B cell (primary cell): ENCODE results near the gene PARVG. TPM values are rescaled to one million over a fixed set of nuclear protein-coding genes. Genes with fewer than 3 reads are reported as not detected.

ENCODE experiments used
- ATAC-seq: fragments of 200-7000 bp; cut with Tn5 transposase; one replicate; pipeline ENCODE4 v1.10.0; 2021; ENCODE audit warnings: low read depth, mild to moderate bottlenecking, moderate number of reproducible peaks, moderate library complexity
- CTCF ChIA-PET: fragments of 350-600 bp; sonication (Branson Sonifier 250); formaldehyde crosslinking; loops from one replicate; lab custom pipeline; 2021; ENCODE audit warnings: antibody characterized with exemption, inconsistent platforms; lab: Charles Lee
- POLR2A ChIA-PET: fragments of 350-600 bp; sonication (Branson Sonifier 250); formaldehyde crosslinking; loops from one replicate; lab custom pipeline; 2021; ENCODE audit warnings: antibody characterized with exemption; lab: Charles Lee
- DNase-seq: peaks from one replicate; pipeline ENCODE4 v3.0.0; 2013
- H2AFZ ChIP-seq: 2 replicates; pipeline ENCODE4 v1.6.1; 2012; ENCODE audit warnings: mild to moderate bottlenecking, low read depth, low read length; ENCODE audit not compliant: insufficient read depth, poor library complexity, severe bottlenecking
- H3K27ac ChIP-seq, 2 donors: 1 replicate in 1 of 2; 2 replicates in 1 of 2; pipeline ENCODE4 v1.5.1; 2012 to 2013; ENCODE audit warnings: low read length in 2 of 2, mild to moderate bottlenecking in 2 of 2, moderate library complexity in 1 of 2
- H3K27me3 ChIP-seq, 4 experiments: fragments of 200-600 bp in 1 of 4; sonication (generic) in 1 of 4; replicated peaks in 1 of 4; 1 replicate in 2 of 4; 2 replicates in 2 of 4; pipeline versions ENCODE4 v1.6.1 to v1.7.0; 2013 to 2016; ENCODE audit warnings: low read length in 3 of 4, mild to moderate bottlenecking in 2 of 4, mixed read lengths in 1 of 4, moderate library complexity in 1 of 4; ENCODE audit not compliant: insufficient read depth in 4 of 4, control insufficient read depth in 3 of 4; ENCODE audit errors: control extremely low read depth in 1 of 4
- H3K36me3 ChIP-seq, 2 experiments: replicated peaks in 1 of 2; 1 replicate in 1 of 2; 2 replicates in 1 of 2; pipeline versions ENCODE4 v1.6.1 to v1.7.1; 2013; ENCODE audit warnings: low read length in 1 of 2; ENCODE audit not compliant: insufficient read depth in 2 of 2, control insufficient read depth in 1 of 2; ENCODE audit errors: control extremely low read depth in 1 of 2, extremely low read depth in 1 of 2
- H3K4me1 ChIP-seq, 2 donors: fragments of 200-600 bp in 1 of 2; sonication (generic) in 1 of 2; 1 replicate in 1 of 2; 2 replicates in 1 of 2; pipeline versions ENCODE4 v1.5.1 to v1.6.1; 2013 to 2017; ENCODE audit warnings: low read length in 2 of 2; ENCODE audit not compliant: control insufficient read depth in 2 of 2, insufficient read depth in 2 of 2
- H3K4me2 ChIP-seq: replicated peaks from 2 replicates; pipeline ENCODE3; 2012; ENCODE audit warnings: mild to moderate bottlenecking, low read depth, low read length; ENCODE audit not compliant: poor library complexity, severe bottlenecking
- H3K4me3 ChIP-seq, 5 experiments: fragments of 200-600 bp in 1 of 5; sonication (generic) in 1 of 5; 1 replicate in 3 of 5; 2 replicates in 2 of 5; pipeline versions ENCODE4 v1.5.1 to v1.7.0; 2011 to 2016; ENCODE audit warnings: low read length in 4 of 5, mild to moderate bottlenecking in 4 of 5, low read depth in 2 of 5, control low read depth in 1 of 5, moderate library complexity in 1 of 5; ENCODE audit not compliant: insufficient read depth in 1 of 5; ENCODE audit errors: control extremely low read depth in 1 of 5, extremely low read depth in 1 of 5
- H3K79me2 ChIP-seq: fragments of 200-600 bp; sonication (generic); one replicate; pipeline ENCODE4 v1.6.0; 2016; ENCODE audit warnings: low read length; ENCODE audit not compliant: control insufficient read depth, insufficient read depth
- H3K9ac ChIP-seq: fragments of 200-600 bp; sonication (generic); 2 replicates; pipeline ENCODE4 v1.6.1; 2017; ENCODE audit warnings: mild to moderate bottlenecking, low read length, moderate library complexity
- H3K9me3 ChIP-seq, 3 donors: one replicate each; pipeline versions ENCODE4 v1.6.1 to v1.7.1; 2013; ENCODE audit warnings: low read length in 2 of 3; ENCODE audit not compliant: control insufficient read depth in 2 of 3, insufficient read depth in 1 of 3; ENCODE audit errors: control extremely low read depth in 1 of 3
- H4K20me1 ChIP-seq: 2 replicates; pipeline ENCODE4 v1.6.0; 2012; ENCODE audit warnings: mild to moderate bottlenecking, low read length; ENCODE audit not compliant: insufficient read depth, control insufficient read depth, poor library complexity, severe bottlenecking
- H3K27ac Mint-ChIP-seq: one replicate; pipeline ENCODE4 v1.8.0; 2021; ENCODE audit warnings: mixed read lengths
- H3K27me3 Mint-ChIP-seq: one replicate; pipeline ENCODE4 v1.8.0; 2021; ENCODE audit warnings: mixed read lengths
- H3K4me1 Mint-ChIP-seq: one replicate; pipeline ENCODE4 v1.8.0; 2021; ENCODE audit warnings: mixed read lengths
- H3K4me3 Mint-ChIP-seq: one replicate; pipeline ENCODE4 v1.8.0; 2021; ENCODE audit warnings: mixed read lengths
- H3K9me3 Mint-ChIP-seq: one replicate; pipeline ENCODE4 v1.8.0; 2022; ENCODE audit warnings: mixed read lengths; ENCODE audit not compliant: insufficient read depth
- CTCF ChIP-seq: fragments of 200-600 bp; IDR thresholded peaks from one replicate; pipeline ENCODE4 v1.8.0; 2022; ENCODE audit warnings: antibody characterized with exemption, mild to moderate bottlenecking
- EZH2 ChIP-seq: IDR thresholded peaks from 2 replicates; pipeline ENCODE4 v1.6.1; 2012; ENCODE audit warnings: borderline replicate concordance, low read depth, mild to moderate bottlenecking, moderate library complexity, low read length; ENCODE audit not compliant: insufficient read depth, poor library complexity, severe bottlenecking
- WGBS: methylation state at CpG from one replicate; pipeline ENCODE4 v1.1.5; 2013; ENCODE audit warnings: missing lambda C conversion rate; ENCODE audit not compliant: insufficient coverage; 5-methylcytosine and 5-hydroxymethylcytosine counted together
- intact Hi-C: fragments of 100-400 bp; cut with micrococcal nuclease; formaldehyde crosslinking; loops from one replicate; pipeline ENCODE4 v1.10.0; 2022
- polyA plus RNA-seq: library from polyadenylated mRNA; depleted of rRNA; stranded (reverse); fragments of >200 nt; gene quantifications from 2 replicates; pipeline ENCODE4 v1.2.3, GENCODE V29; 2012
- total RNA-seq, 2 donors: library from RNA; stranded (reverse); fragments of 120-200 nt in 1 of 2; gene quantifications; 1 replicate in 1 of 2; 2 replicates in 1 of 2; pipeline versions ENCODE4 v1.2.3 to v1.2.4, GENCODE V29; 2013 to 2022

Gene PARVG
- total and polyA plus RNA-seq, 2 donors (not counting 1 experiment from before 2014, with no cell fraction given), result 247 to 698 TPM

GRCh38 chr22:44147821-44148574 is 32.7 kb upstream of the PARVG start:
- Histone ChIP-seq H4K20me1 (no peaks in the 10 kb centered on the region), H3K27ac (no peak overlapping the region), H3K4me1 (no peaks in the 10 kb centered on the region), H3K36me3 (peaks cover 0 to 20% of the 10 kb centered on the region in 2 experiments), H3K4me3 (no peak overlapping the region), H2AFZ (no peak overlapping the region), H3K27me3 (no peaks in the 10 kb centered on the region), H3K9me3 (no peaks in the 10 kb centered on the region), H3K79me2 (no peaks in the 10 kb centered on the region), H3K9ac (no peak overlapping the region), H3K4me2 (no peak overlapping the region)
- ChIA-PET CTCF (interaction anchor here (2.1 kb wide), 1 partner anchor 154 kb away, joined by 5 read pairs; no protein-coding TSS in a partner anchor), POLR2A (interaction anchor here (0.5 kb wide), 1 partner anchor 43 kb away, joined by 6 read pairs; no protein-coding TSS in a partner anchor)
- DNase-seq (no peak), ATAC-seq (no peak)
- WGBS, result 95% methylated on average over 23 of the region's 27 CpGs
- intact Hi-C loops, result no loop called here
- no peaks in the 10 kb centered on the region for H3K9me3 Mint-ChIP-seq
- peaks cover 3% of the 10 kb centered on the region for H3K4me1 Mint-ChIP-seq
- H3K27me3 Mint-ChIP-seq, result no peaks in the 10 kb centered on the region
- H3K4me3 Mint-ChIP-seq, result no peak overlapping the region
- TF ChIP-seq EZH2 (no peak), CTCF (no peak)
- no peak overlapping the region for H3K27ac Mint-ChIP-seq

GRCh38 chr22:44151676-44152075 is 29.0 kb upstream of the PARVG start:
- DNase-seq (no peak), ATAC-seq (no peak)
- CTCF ChIA-PET, result interaction anchor here (0.8 to 1.2 kb wide), 2 partner anchors 69 to 158 kb away, joined by 3 read pairs; no protein-coding TSS in a partner anchor
- Histone ChIP-seq H3K9me3 (no peaks in the 10 kb centered on the region), H2AFZ (no peak overlapping the region), H3K36me3 (peaks cover 0 to 18% of the 10 kb centered on the region in 2 experiments), H4K20me1 (no peaks in the 10 kb centered on the region), H3K4me1 (no peaks in the 10 kb centered on the region), H3K79me2 (no peaks in the 10 kb centered on the region), H3K27me3 (no peaks in the 10 kb centered on the region), H3K4me3 (no peak overlapping the region), H3K9ac (no peak overlapping the region), H3K27ac (no peak overlapping the region), H3K4me2 (no peak overlapping the region)
- no peak overlapping the region for H3K4me3 Mint-ChIP-seq
- H3K27me3 Mint-ChIP-seq, result no peaks in the 10 kb centered on the region
- intact Hi-C loops, result no loop called here
- WGBS, result 100% methylated on average over 4 of the region's 4 CpGs
- H3K4me1 Mint-ChIP-seq, result no peaks in the 10 kb centered on the region
- H3K9me3 Mint-ChIP-seq, result no peaks in the 10 kb centered on the region
- H3K27ac Mint-ChIP-seq, result no peak overlapping the region
- TF ChIP-seq CTCF (no peak), EZH2 (no peak)
- POLR2A ChIA-PET, result no interaction called here
